HG03066 (cell line): ENCODE measurements around the gene CD244.
A peak's percentile ranks its signal among the peaks of the same experiment; 100 is the strongest.
"Not testable (repeated sequence)": the region's sequence is repeated elsewhere in the genome, so short reads cannot be mapped to it uniquely, and the experiment has no call there.

Experiments used
- ATAC-seq: cut with Tn5 transposase; IDR thresholded peaks from one replicate; pipeline ENCODE4 v1.9.1; 2021; ENCODE audit warnings: low read depth; ENCODE audit not compliant: unreplicated experiment

The CD244 gene, protein sequence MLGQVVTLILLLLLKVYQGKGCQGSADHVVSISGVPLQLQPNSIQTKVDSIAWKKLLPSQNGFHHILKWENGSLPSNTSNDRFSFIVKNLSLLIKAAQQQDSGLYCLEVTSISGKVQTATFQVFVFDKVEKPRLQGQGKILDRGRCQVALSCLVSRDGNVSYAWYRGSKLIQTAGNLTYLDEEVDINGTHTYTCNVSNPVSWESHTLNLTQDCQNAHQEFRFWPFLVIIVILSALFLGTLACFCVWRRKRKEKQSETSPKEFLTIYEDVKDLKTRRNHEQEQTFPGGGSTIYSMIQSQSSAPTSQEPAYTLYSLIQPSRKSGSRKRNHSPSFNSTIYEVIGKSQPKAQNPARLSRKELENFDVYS

GRCh38 chr1:160862203-160863060 lies at the start of gene CD244:
Gene CD244, minus strand, starts transcription at chr1:160862887. Its CDS starts 210 bp downstream, at chr1:160862677.
- ATAC-seq, result peak; percentile 65

GRCh38 chr1:160911925-160912324 lies 49.2 kb upstream of the CD244 start:
- no peak for ATAC-seq

DNA sequence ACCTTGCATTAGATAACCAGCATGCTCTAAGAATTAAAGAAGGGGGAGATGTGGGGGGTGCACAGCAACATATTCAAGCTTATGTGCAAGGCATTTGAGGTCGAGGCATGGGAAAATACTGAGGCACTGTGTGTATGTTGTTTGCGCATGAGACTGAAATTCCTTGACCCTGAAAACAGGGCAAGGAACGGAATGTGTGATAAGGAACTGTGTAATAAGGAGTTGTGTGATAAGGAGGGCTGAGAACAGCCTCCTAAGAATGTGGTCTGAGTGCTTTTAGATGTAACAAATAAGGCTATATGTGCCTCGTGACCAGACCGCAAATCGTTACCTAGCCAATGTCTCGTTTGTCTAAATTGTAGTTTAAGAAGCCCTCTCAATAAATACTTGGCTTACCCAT lies 48.8 kb upstream of the CD244 start:
- no peak for ATAC-seq

DNA sequence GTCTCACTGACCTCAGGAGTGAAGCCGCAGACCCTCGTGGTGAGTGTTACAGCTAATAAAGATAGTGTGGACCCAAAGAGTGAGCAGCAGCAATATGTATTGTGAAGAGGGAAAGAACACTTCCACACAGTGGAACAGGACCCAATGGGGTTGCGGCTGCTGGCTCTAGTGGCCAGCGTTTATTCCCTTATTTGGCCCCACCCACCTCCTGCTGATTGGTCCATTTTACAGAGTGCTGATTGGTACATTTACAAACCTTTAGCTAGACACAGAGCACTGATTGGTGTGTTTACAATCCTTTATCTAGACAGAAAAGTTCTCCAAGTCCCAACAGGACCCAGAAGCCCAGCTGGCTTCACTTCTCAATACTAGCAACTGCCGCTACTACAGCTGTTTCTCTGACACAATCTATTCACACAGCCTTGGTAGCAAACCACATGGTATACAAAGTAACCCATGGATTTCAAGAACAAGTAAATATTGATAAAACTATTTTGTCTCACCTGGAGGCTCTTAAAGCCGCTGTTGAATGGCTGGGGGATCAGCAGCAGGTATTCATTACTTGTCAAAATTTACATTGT lies 47.6 kb upstream of the CD244 start:
- ATAC-seq, result no peak

GRCh38 chr1:160907976-160908375 lies 45.3 kb upstream of the CD244 start:
- ATAC-seq, result no peak

- no peak for ATAC-seq
Measured at GRCh38 chr1:160905617-160905989, 42.9 kb upstream of the CD244 start.

DNA sequence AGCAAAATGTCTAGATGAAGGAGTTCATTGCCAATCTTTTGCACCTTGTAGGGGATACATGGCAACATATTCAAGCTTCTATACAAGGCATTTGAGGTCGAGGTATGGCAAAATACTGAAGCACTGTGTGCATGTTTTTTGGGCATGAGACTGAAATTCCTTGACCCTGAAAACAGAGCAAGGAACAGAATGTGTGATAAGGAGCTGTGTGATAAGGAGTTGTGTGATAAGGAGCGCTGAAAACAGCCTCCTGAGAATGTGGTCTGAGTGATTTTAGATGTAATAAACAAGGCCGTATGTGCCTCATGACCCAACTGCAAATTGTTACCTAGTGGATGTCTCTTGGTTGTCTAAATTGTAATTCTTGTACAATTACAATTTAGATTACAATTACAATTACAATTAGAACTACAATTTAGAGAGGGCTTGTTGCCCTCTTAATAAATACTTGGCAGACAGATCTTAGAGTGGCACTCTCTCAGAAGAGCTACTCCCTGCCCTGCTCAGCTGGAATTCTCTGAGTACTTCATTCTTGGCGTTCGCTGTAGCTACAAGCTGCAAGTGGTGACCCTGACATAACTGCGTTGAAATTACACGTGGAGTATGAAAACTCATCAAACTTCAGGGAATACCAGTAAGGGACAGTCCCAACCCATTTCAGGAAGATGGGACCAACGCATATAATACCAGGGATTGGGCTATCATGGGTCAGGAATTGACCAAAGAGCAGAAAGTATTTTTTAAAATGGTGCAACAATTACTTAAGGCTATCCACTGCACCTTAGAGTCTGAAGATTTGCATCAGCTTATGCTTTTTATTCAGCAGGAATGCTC lies 42.3 kb upstream of the CD244 start:
- ATAC-seq, result no peak

DNA sequence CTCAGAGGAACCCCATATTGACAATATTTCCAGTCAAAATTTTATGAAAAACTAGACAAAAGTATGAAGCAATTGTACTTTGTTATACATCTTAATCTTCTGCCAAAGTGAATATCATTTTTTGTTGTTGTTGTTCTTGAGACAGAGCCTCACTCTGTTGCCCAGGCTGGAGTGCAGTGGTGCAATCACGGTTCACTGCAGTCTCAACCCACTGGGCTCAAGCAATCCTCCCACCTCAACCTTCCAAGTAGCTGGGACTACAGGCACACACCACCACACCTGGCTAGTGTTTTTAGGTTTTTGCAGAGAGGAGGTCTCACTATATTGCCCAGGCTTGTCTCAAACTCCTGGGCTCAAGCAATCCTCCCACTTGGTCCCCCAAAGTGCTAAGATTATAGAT lies 39.6 kb upstream of the CD244 start:
- not testable (repeated sequence) for ATAC-seq

DNA sequence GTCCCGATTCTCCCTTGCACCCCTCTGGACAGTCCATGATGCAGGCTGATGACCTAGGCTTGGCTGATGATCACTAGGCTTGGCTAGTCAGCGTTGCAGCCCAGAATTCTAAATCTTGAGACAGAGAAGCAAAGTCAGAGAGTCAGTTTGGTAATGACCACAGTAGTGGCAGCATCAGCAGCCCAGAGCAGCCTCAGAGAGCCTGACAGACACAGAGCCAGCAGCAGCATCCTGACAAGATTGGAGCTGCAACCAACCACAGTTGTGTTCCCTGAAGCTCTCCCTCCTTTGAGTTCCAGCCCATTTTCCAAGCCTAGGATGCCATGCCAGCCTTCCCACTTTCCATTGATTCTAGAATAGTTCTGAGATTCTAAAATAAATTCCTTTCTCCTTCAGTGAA lies 39.1 kb upstream of the CD244 start:
- ATAC-seq, result no peak

DNA sequence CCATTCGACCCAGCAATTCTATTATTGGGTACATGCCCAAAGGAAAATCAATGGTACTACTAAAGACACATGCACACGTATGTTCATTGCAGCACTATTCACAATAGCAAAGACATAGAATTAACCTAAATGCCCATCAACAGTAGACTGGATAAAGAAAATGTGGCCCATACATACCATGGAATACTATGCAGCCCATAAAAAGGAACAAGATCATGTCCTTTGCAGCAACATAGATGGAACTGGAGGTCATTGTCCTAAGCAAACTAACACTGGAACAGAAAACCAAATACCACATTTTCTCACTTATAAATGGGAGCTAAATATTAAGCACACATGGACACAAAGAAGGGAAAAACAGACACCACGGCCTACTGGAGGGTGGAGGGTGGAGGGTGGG lies 38.0 kb upstream of the CD244 start:
- ATAC-seq, result not testable (repeated sequence)

GRCh38 chr1:160894368-160895135 lies 31.9 kb upstream of the CD244 start:
- ATAC-seq, result not testable (repeated sequence)

GRCh38 chr1:160891474-160891873 lies 28.8 kb upstream of the CD244 start:
- no peak for ATAC-seq

- no peak for ATAC-seq
Measured at GRCh38 chr1:160888926-160889325, 26.2 kb upstream of the CD244 start.

GRCh38 chr1:160887071-160887470 lies 24.4 kb upstream of the CD244 start:
- ATAC-seq, result no peak

- no peak for ATAC-seq
Measured at GRCh38 chr1:160885042-160885441, 22.4 kb upstream of the CD244 start, which contains the start of gene ITLN1. Gene ITLN1, minus strand, starts transcription at chr1:160885180. Its CDS starts 303 bp downstream, at chr1:160884877.

DNA sequence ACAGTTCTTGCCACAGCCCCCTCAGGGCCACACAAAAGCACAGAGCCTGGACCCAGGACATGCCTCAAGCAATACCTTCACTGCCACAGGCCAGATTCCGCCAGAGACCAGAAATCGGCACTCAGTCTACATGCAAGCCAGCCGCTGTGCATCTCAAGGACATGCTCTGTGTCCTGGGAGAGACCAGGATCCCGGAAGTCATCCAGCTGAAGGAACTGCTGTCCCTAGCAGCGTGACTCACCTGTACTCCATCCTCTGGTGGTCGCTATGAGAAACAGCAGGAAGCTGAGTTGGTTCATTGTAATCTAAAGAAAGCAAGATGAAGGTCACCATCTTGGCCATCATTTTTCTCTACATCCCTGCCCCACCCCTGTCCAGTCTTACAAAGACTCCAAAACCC lies 21.9 kb upstream of the CD244 start:
- no peak for ATAC-seq

- ATAC-seq, result no peak
Measured at GRCh38 chr1:160883581-160884513, 21.2 kb upstream of the CD244 start.

GRCh38 chr1:160882582-160882981 lies 19.9 kb upstream of the CD244 start:
- no peak for ATAC-seq

GRCh38 chr1:160881264-160881663 lies 18.6 kb upstream of the CD244 start:
- not testable (repeated sequence) for ATAC-seq
